IMR-90 (cell line): ENCODE results near the gene ARAP1. TPM values are rescaled to one million over a fixed set of nuclear protein-coding genes. Genes with fewer than 3 reads are reported as not detected.

ENCODE experiments used
- ATAC-seq: fragments of 200-7000 bp; cut with Tn5 transposase; 2 replicates; pipeline ENCODE4 v1.9.1; 2020; ENCODE audit warnings: low read depth, mild to moderate bottlenecking, moderate library complexity
- BruUV-seq: library from RNA; stranded (reverse); fragments of 400-500 nt; replicated peaks from 2 replicates; lab custom pipeline; 2021; lab: Mats Ljungman, UMichigan
- CTCF ChIA-PET: fragments of 300-600 bp; formaldehyde crosslinking; extraction: SDS; loops from one replicate; lab custom pipeline; 2021; ENCODE audit warnings: antibody characterized with exemption; lab: Yijun Ruan, JAX
- POLR2A ChIA-PET: fragments of 300-600 bp; sonication (Branson Sonifier 250); formaldehyde crosslinking; loops from one replicate; lab custom pipeline; 2022; ENCODE audit warnings: antibody characterized with exemption; ENCODE audit not compliant: unreplicated experiment; lab: Charles Lee
- DNase-seq: peaks from one replicate; pipeline ENCODE4 v3.0.0; 2013
- H2AFZ ChIP-seq: replicated peaks from 2 replicates; pipeline ENCODE3; 2013; ENCODE audit warnings: low read length, mild to moderate bottlenecking; ENCODE audit not compliant: poor library complexity
- H2AK5ac ChIP-seq: 2 replicates; pipeline ENCODE4 v1.6.1; 2013; ENCODE audit warnings: low read depth, low read length, inconsistent platforms
- H2AK9ac ChIP-seq: replicated peaks from 2 replicates; pipeline ENCODE3; 2013; ENCODE audit warnings: mild to moderate bottlenecking, low read depth, low read length, moderate library complexity; ENCODE audit not compliant: poor library complexity
- H2BK120ac ChIP-seq: 2 replicates; pipeline ENCODE4 v1.6.1; 2013; ENCODE audit warnings: low read depth, low read length, inconsistent platforms
- H2BK15ac ChIP-seq: 3 replicates; pipeline ENCODE4 v1.6.1; 2013; ENCODE audit warnings: low read depth, low read length, inconsistent platforms
- H2BK20ac ChIP-seq: 2 replicates; pipeline ENCODE4 v1.6.1; 2013; ENCODE audit warnings: low read depth, mild to moderate bottlenecking, inconsistent platforms, low read length, moderate library complexity
- H2BK5ac ChIP-seq: 2 replicates; pipeline ENCODE4 v1.6.1; 2013; ENCODE audit warnings: mild to moderate bottlenecking, low read depth, low read length, inconsistent platforms; ENCODE audit not compliant: poor library complexity, severe bottlenecking
- H3K14ac ChIP-seq: replicated peaks from 2 replicates; pipeline ENCODE4 v1.6.1; 2013; ENCODE audit warnings: low read depth, low read length, inconsistent platforms
- H3K18ac ChIP-seq: 2 replicates; pipeline ENCODE4 v1.6.1; 2013; ENCODE audit warnings: low read depth, low read length, control low read depth
- H3K23ac ChIP-seq: 2 replicates; pipeline ENCODE4 v1.6.1; 2013; ENCODE audit warnings: low read depth, low read length, inconsistent platforms
- H3K27ac ChIP-seq: 2 replicates; pipeline ENCODE4 v1.5.1; 2013; ENCODE audit warnings: mild to moderate bottlenecking, control low read depth, low read length; ENCODE audit not compliant: insufficient read depth
- H3K27me3 ChIP-seq: 2 replicates; pipeline ENCODE4 v1.6.1; 2013; ENCODE audit warnings: low read length; ENCODE audit not compliant: control insufficient read depth, insufficient read depth
- H3K36me3 ChIP-seq: 2 replicates; pipeline ENCODE4 v1.6.1; 2013; ENCODE audit warnings: low read length, mixed read lengths; ENCODE audit not compliant: control insufficient read depth, insufficient read depth
- H3K4ac ChIP-seq: 2 replicates; pipeline ENCODE4 v1.6.1; 2013; ENCODE audit warnings: low read depth, low read length, inconsistent platforms
- H3K4me1 ChIP-seq: 2 replicates; pipeline ENCODE4 v1.6.1; 2013; ENCODE audit warnings: low read length, mixed read lengths; ENCODE audit not compliant: control insufficient read depth, insufficient read depth
- H3K4me2 ChIP-seq: 2 replicates; pipeline ENCODE4 v1.6.1; 2013; ENCODE audit warnings: low read depth, mild to moderate bottlenecking, control low read depth, low read length, moderate library complexity
- H3K4me3 ChIP-seq: 2 replicates; pipeline ENCODE4 v1.5.1; 2013; ENCODE audit warnings: low read depth, mild to moderate bottlenecking, control low read depth, low read length, moderate library complexity; ENCODE audit not compliant: insufficient read depth
- H3K56ac ChIP-seq: 2 replicates; pipeline ENCODE4 v1.6.1; 2013; ENCODE audit warnings: low read length, inconsistent platforms; ENCODE audit not compliant: insufficient read depth; ENCODE audit errors: extremely low read depth
- H3K79me1 ChIP-seq, 2 experiments: 2 replicates each; pipeline ENCODE4 v1.6.1; 2013; ENCODE audit warnings: low read length in 2 of 2, inconsistent platforms in 1 of 2, low read depth in 1 of 2
- H3K9ac ChIP-seq: 2 replicates; pipeline ENCODE4 v1.6.1; 2013; ENCODE audit warnings: low read depth, low read length, control low read depth
- H3K9me1 ChIP-seq: 2 replicates; pipeline ENCODE4 v1.6.1; 2013; ENCODE audit warnings: low read length, inconsistent platforms; ENCODE audit not compliant: insufficient read depth
- H3K9me3 ChIP-seq: 2 replicates; pipeline ENCODE4 v1.6.1; 2013; ENCODE audit warnings: low read length; ENCODE audit not compliant: control insufficient read depth, insufficient read depth
- H4K20me1 ChIP-seq: 2 replicates; pipeline ENCODE4 v1.6.1; 2013; ENCODE audit warnings: low read length, inconsistent platforms; ENCODE audit not compliant: insufficient read depth
- H4K5ac ChIP-seq: 2 replicates; pipeline ENCODE4 v1.6.1; 2013; ENCODE audit warnings: mild to moderate bottlenecking, low read depth, low read length, control low read depth
- H4K8ac ChIP-seq, 2 experiments: 2 replicates each; pipeline ENCODE4 v1.6.1; 2013; ENCODE audit warnings: low read depth in 2 of 2, low read length in 2 of 2, control low read depth in 1 of 2, inconsistent platforms in 1 of 2
- H4K91ac ChIP-seq: 2 replicates; pipeline ENCODE4 v1.6.1; 2013; ENCODE audit warnings: low read depth, low read length, inconsistent platforms; ENCODE audit not compliant: insufficient read depth
- CEBPB ChIP-seq: IDR thresholded peaks from 2 replicates; pipeline ENCODE4 v1.6.1; 2012; ENCODE audit warnings: low read depth, low read length, improper control_type of control experiment
- MXI1 ChIP-seq: IDR thresholded peaks from 2 replicates; pipeline ENCODE4 v1.6.1; 2012; ENCODE audit warnings: low read depth, mild to moderate bottlenecking, low read length, moderate library complexity, borderline replicate concordance
- POLR2A ChIP-seq: IDR thresholded peaks from 2 replicates; pipeline ENCODE4 v1.6.1; 2012; ENCODE audit warnings: mild to moderate bottlenecking, low read depth, low read length
- WGBS, 2 experiments: methylation state at CpG; one replicate each; pipeline versions ENCODE4 v1.1.5 to v1.1.7; 2013; ENCODE audit warnings: missing lambda C conversion rate in 2 of 2; ENCODE audit not compliant: insufficient read length in 1 of 2; ENCODE audit errors: extremely low coverage in 2 of 2; 5-methylcytosine and 5-hydroxymethylcytosine counted together
- dilution Hi-C: fragments of 300-500 bp; cut with HindIII; formaldehyde crosslinking; loops from one replicate; pipeline ENCODE4 v1.14.3; 2018; ENCODE audit warnings: low sequenced_read_pairs; ENCODE audit not compliant: unreplicated experiment
- in situ Hi-C: fragments of 300-500 bp; cut with MboI; formaldehyde crosslinking; loops from 3 replicates; pipeline ENCODE4 v1.14.3; 2019; ENCODE audit warnings: low sequenced_read_pairs, inconsistent platforms, mixed read lengths
- intact Hi-C: fragments of 100-400 bp; cut with micrococcal nuclease; formaldehyde crosslinking; loops from 2 replicates; pipeline ENCODE4 v1.10.0; 2022
- polyA plus RNA-seq, 3 experiments: library from polyadenylated mRNA; depleted of rRNA; stranded (reverse); fragments of >200 nt; gene quantifications; 2 replicates each; pipeline ENCODE4 v1.2.3, GENCODE V29; 2012; ENCODE audit warnings: low replicate concordance in 1 of 3
- total RNA-seq: library from RNA; depleted of rRNA; stranded (reverse); fragments of >200 nt; gene quantifications from 2 replicates; pipeline ENCODE4 v1.2.3, GENCODE V29; 2012
- TF ChIP-seq, protein P1 (sequence below): fragments of 150-350 bp; IDR thresholded peaks from 2 replicates; pipeline ENCODE4 v1.6.1; 2017; ENCODE audit warnings: mild to moderate bottlenecking, antibody characterized with exemption, low read length, low read depth

The ARAP1 gene
- total and polyA plus RNA-seq, 2 of the 4 experiments (the other 2 are of a cell fraction), result 37.6 to 63.1 TPM

DNA sequence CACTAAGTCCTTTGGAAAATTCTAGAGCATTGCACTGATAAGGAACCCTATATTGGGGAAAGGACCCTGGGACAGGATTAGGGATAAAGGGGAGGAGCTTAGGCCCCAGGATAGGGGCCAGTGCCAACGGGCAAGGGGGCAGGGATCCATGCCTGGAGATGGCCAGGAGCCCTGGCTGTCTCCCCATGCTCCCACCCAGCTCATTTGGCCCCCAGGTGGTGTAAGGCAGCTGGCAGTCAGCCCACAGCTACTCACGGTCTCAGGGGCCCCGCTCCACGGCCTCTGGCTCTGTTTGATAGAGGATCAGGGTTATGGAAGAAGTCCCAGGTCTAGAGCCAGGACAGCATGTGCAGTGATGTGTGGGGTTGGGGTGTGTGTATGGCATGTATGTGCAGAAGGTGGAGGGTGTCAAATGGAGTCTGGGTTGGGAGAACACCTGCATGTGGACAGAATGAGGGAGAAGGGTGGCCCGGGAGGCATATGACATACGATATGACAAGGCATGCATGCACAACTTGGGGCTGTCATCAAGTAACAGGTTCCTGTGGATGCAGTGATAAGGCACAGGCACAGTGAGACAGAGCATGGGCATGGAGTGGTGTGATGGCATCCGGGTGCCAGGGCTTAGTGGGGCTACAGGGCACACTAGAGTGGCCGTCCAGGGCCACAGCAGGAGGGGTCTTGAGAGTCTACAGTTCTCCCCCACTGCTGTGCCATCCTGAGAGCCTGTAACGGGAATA, 59.5 kb downstream of the ARAP1 start:
- H3K18ac ChIP-seq, result no peak overlapping the region
- WGBS, 2 experiments, result 86% methylated on average over 4 of the region's 9 CpGs; no CpG with 5 or more reads in 1 of the 2 experiments
- H2AK5ac ChIP-seq, result no peak overlapping the region
- in situ Hi-C loops, result no loop called here
- H3K9me3 ChIP-seq, result no peaks in the 10 kb centered on the region
- no peaks in the 10 kb centered on the region for H3K27me3 ChIP-seq
- no peak overlapping the region for H4K8ac ChIP-seq
- H3K23ac ChIP-seq, result no peak overlapping the region
- H3K9ac ChIP-seq, result no peak overlapping the region
- H2BK120ac ChIP-seq, result no peak overlapping the region
- no peak overlapping the region for H2AK9ac ChIP-seq
- ATAC-seq, result no peak
- peaks cover 5% of the 10 kb centered on the region for H4K20me1 ChIP-seq
- H3K4me1 ChIP-seq, result no peaks in the 10 kb centered on the region
- POLR2A ChIA-PET, result no interaction called here
- H2AFZ ChIP-seq, result peak overlapping the region; percentile 32
- no peak overlapping the region for H3K4me2 ChIP-seq
- no peak overlapping the region for H3K56ac ChIP-seq
- no peak overlapping the region for H4K91ac ChIP-seq
- no peak overlapping the region for H2BK20ac ChIP-seq
- no peak overlapping the region for H3K4me3 ChIP-seq
- intact Hi-C loops, result no loop called here
- peaks cover 0 to 8% of the 10 kb centered on the region in 2 experiments; a peak in 1 of 4 replicates for H3K79me1 ChIP-seq
- dilution Hi-C loops, result no loop called here
- H2BK5ac ChIP-seq, result no peak overlapping the region
- H3K4ac ChIP-seq, result no peak overlapping the region
- H3K14ac ChIP-seq, result no peak overlapping the region
- H3K36me3 ChIP-seq, result peaks cover 93% of the 10 kb centered on the region
- H2BK15ac ChIP-seq, result no peak overlapping the region
- no peak for DNase-seq
- TF ChIP-seq, protein P1, sequence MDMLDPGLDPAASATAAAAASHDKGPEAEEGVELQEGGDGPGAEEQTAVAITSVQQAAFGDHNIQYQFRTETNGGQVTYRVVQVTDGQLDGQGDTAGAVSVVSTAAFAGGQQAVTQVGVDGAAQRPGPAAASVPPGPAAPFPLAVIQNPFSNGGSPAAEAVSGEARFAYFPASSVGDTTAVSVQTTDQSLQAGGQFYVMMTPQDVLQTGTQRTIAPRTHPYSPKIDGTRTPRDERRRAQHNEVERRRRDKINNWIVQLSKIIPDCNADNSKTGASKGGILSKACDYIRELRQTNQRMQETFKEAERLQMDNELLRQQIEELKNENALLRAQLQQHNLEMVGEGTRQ, result no peak
- TF ChIP-seq MXI1 (no peak), POLR2A (no peak), CEBPB (no peak)
- CTCF ChIA-PET, result no interaction called here
- no peak overlapping the region for H4K5ac ChIP-seq
- no peaks in the 10 kb centered on the region; the same call in 1 of the 2 replicates for H3K9me1 ChIP-seq
- no peak overlapping the region for H3K27ac ChIP-seq
- BruUV-seq, result no TSS peak
